Keratinocyte (primary cell): ENCODE data around the gene RIPK1. TPM values are rescaled to one million over a fixed set of nuclear protein-coding genes. Genes with fewer than 3 reads are reported as not detected.

Source experiments
- DNase-seq: peaks from one replicate; pipeline ENCODE4 v3.0.0-alpha.2; 2011; ENCODE audit warnings: low read depth, missing footprints, low spot score
- FAIRE-seq: peaks from 2 replicates; lab custom pipeline; 2011; peaks lifted over from hg19 to GRCh38; lab: Jason Lieb, UNC
- H2AFZ ChIP-seq: 2 replicates; pipeline ENCODE4 v1.6.0; 2012; ENCODE audit warnings: low read length, control low read depth, inconsistent platforms; ENCODE audit not compliant: control insufficient read depth
- H3K27ac ChIP-seq: 2 replicates; pipeline ENCODE4 v1.5.1; 2011; ENCODE audit warnings: low read length; ENCODE audit not compliant: control insufficient read depth, insufficient read depth
- H3K27me3 ChIP-seq: 3 replicates; pipeline ENCODE4 v1.6.0; 2011; ENCODE audit warnings: low read length; ENCODE audit not compliant: control insufficient read depth, insufficient read depth; ENCODE audit errors: extremely low read depth
- H3K36me3 ChIP-seq, 2 experiments: 2 replicates in 1 of 2; 3 replicates in 1 of 2; pipeline ENCODE4 v1.5.1; 2011; ENCODE audit warnings: low read length in 2 of 2, mild to moderate bottlenecking in 1 of 2; ENCODE audit not compliant: control insufficient read depth in 2 of 2, insufficient read depth in 2 of 2; ENCODE audit errors: extremely low read depth in 1 of 2
- H3K4me1 ChIP-seq: 3 replicates; pipeline ENCODE4 v1.5.1; 2011; ENCODE audit warnings: low read length; ENCODE audit not compliant: control insufficient read depth, insufficient read depth; ENCODE audit errors: extremely low read depth
- H3K4me2 ChIP-seq: 3 replicates; pipeline ENCODE4 v1.6.0; 2011; ENCODE audit warnings: low read depth, low read length; ENCODE audit not compliant: control insufficient read depth, insufficient read depth; ENCODE audit errors: extremely low read depth
- H3K4me3 ChIP-seq, 3 experiments: fragments of 200-600 bp in 1 of 3; sonication (generic) in 1 of 3; 2 replicates in 2 of 3; 3 replicates in 1 of 3; pipeline ENCODE4 v1.5.1; 2011 to 2016; ENCODE audit warnings: low read length in 3 of 3, mild to moderate bottlenecking in 3 of 3, control low read depth in 2 of 3, inconsistent platforms in 1 of 3, low read depth in 1 of 3, mixed read lengths in 1 of 3, mixed run types in 1 of 3, moderate library complexity in 1 of 3; ENCODE audit not compliant: control insufficient read depth in 2 of 3, insufficient read depth in 2 of 3; ENCODE audit errors: extremely low read depth in 1 of 3
- H3K79me2 ChIP-seq: 2 replicates; pipeline ENCODE4 v1.6.0; 2012; ENCODE audit warnings: low read length; ENCODE audit not compliant: control insufficient read depth, insufficient read depth
- H3K9ac ChIP-seq: 3 replicates; pipeline ENCODE4 v1.6.0; 2011; ENCODE audit warnings: low read length; ENCODE audit not compliant: control insufficient read depth, insufficient read depth; ENCODE audit errors: extremely low read depth
- H3K9me1 ChIP-seq: 3 replicates; pipeline ENCODE4 v1.6.0; 2011; ENCODE audit warnings: low read length; ENCODE audit not compliant: control insufficient read depth, insufficient read depth; ENCODE audit errors: extremely low read depth
- H3K9me3 ChIP-seq: 2 replicates; pipeline ENCODE4 v1.5.1; 2012; ENCODE audit warnings: low read depth, low read length; ENCODE audit not compliant: control insufficient read depth
- H4K20me1 ChIP-seq: 3 replicates; pipeline ENCODE4 v1.6.0; 2011; ENCODE audit warnings: low read length; ENCODE audit not compliant: control insufficient read depth, insufficient read depth; ENCODE audit errors: extremely low read depth
- CTCF ChIP-seq, 3 experiments: IDR thresholded peaks in 1 of 3; conservative IDR thresholded peaks in 1 of 3; optimal IDR thresholded peaks in 1 of 3; 2 replicates in 2 of 3; 3 replicates in 1 of 3; pipeline versions ENCODE3 to v1.5.1; 2011; ENCODE audit warnings: low read length in 3 of 3, mild to moderate bottlenecking in 3 of 3, moderate library complexity in 2 of 3, control low read depth in 1 of 3, inconsistent platforms in 1 of 3; ENCODE audit not compliant: insufficient read depth in 2 of 3; ENCODE audit errors: extremely low read depth in 1 of 3
- EZH2 ChIP-seq: IDR thresholded peaks from one replicate; pipeline ENCODE4 v1.6.1; 2012; ENCODE audit warnings: inconsistent platforms, mild to moderate bottlenecking, low read length, moderate library complexity
- dilution Hi-C: fragments of 300-500 bp; cut with MboI; formaldehyde crosslinking; loops from one replicate; pipeline ENCODE4 v1.7.0; 2020; ENCODE audit warnings: low sequenced_read_pairs; ENCODE audit not compliant: extremely low pct_ligation_motif_present
- polyA plus RNA-seq, 5 experiments: library from polyadenylated mRNA; depleted of rRNA in 3 of 5; stranded (reverse) in 3 of 5; stranded (forward) in 1 of 5; unstranded in 1 of 5; fragments of >200 nt; gene quantifications; 1 replicate in 1 of 5; 2 replicates in 3 of 5; 3 replicates in 1 of 5; pipeline versions ENCODE4 v1.2.1 to v1.2.3, GENCODE V29; 2011 to 2012; ENCODE audit warnings: missing spikeins in 2 of 5, low read depth in 1 of 5, low replicate concordance in 1 of 5

RIPK1 gene
- polyA plus RNA-seq, 1 donor (not counting 4 experiments of a cell fraction or from before 2014, with no cell fraction given) = 13.8 TPM

GRCh38 chr6:3063733-3064700, 4.3 kb upstream of the RIPK1 start:
- peak; percentile 36 for DNase-seq
- H4K20me1 ChIP-seq = no peaks in the 10 kb centered on the region
- H3K9me3 ChIP-seq = no peaks in the 10 kb centered on the region
- no peaks in the 10 kb centered on the region for H3K9me1 ChIP-seq
- no peak for FAIRE-seq
- dilution Hi-C loops = no loop called here
- peaks cover 7% of the 10 kb centered on the region for H3K27me3 ChIP-seq
- TF ChIP-seq CTCF (optimal IDR thresholded peaks at IDR 0.05 in 1 of 3, IDR thresholded peaks at IDR 0.05 in 1 of 3, conservative IDR thresholded peaks at IDR 0.05 in 1 of 3; ENCODE audit: extremely low read depth in 1 of 3, insufficient read depth in 2 of 3, low read length in 3 of 3) (no peak), EZH2 (no peak)
- no peaks in the 10 kb centered on the region for H3K36me3 ChIP-seq
- H3K4me3 ChIP-seq = peak overlapping the region; percentile 66 to 71 (median 67)
- peaks cover 1% of the 10 kb centered on the region for H3K79me2 ChIP-seq
- peaks cover 9% of the 10 kb centered on the region for H3K4me1 ChIP-seq
- peak overlapping the region; percentile 86 for H3K4me2 ChIP-seq
- H3K27ac ChIP-seq = no peak overlapping the region
- peak overlapping the region; percentile 87 for H2AFZ ChIP-seq
- peak overlapping the region; percentile 65 for H3K9ac ChIP-seq

- TF ChIP-seq EZH2 (no peak), CTCF (optimal IDR thresholded peaks at IDR 0.05 in 1 of 3, IDR thresholded peaks at IDR 0.05 in 1 of 3, conservative IDR thresholded peaks at IDR 0.05 in 1 of 3; ENCODE audit: extremely low read depth in 1 of 3, insufficient read depth in 2 of 3, low read length in 3 of 3) (no peak)
- H3K36me3 ChIP-seq = peaks cover 0 to 2% of the 10 kb centered on the region in 2 experiments
- H3K9ac ChIP-seq = no peak overlapping the region
- peaks cover 68% of the 10 kb centered on the region for H3K79me2 ChIP-seq
- no peaks in the 10 kb centered on the region for H4K20me1 ChIP-seq
- no peak overlapping the region for H3K4me2 ChIP-seq
- H3K27me3 ChIP-seq = no peaks in the 10 kb centered on the region
- H3K4me3 ChIP-seq = no peak overlapping the region
- no peak for DNase-seq
- FAIRE-seq = no peak
- H2AFZ ChIP-seq = no peak overlapping the region
- no peaks in the 10 kb centered on the region for H3K9me3 ChIP-seq
- dilution Hi-C loops = no loop called here
- H3K9me1 ChIP-seq = peaks cover 2% of the 10 kb centered on the region
- peaks cover 13% of the 10 kb centered on the region for H3K4me1 ChIP-seq
- no peak overlapping the region for H3K27ac ChIP-seq
These were observed 3.3 kb downstream of the RIPK1 start for GRCh38 chr6:3071568-3071967.
